IPS-20b (cell line): ENCODE results near the gene FRMD4A.

Experiments
- H3K27ac ChIP-seq: one replicate; pipeline ENCODE4 v1.5.1; 2013; ENCODE audit warnings: low read length
- H3K27me3 ChIP-seq: 2 replicates; pipeline ENCODE4 v1.6.1; 2013; ENCODE audit warnings: mild to moderate bottlenecking, low read length, inconsistent platforms; ENCODE audit not compliant: insufficient read depth
- H3K36me3 ChIP-seq: 2 replicates; pipeline ENCODE4 v1.6.1; 2013; ENCODE audit warnings: low read depth, mild to moderate bottlenecking, inconsistent platforms, low read length, moderate library complexity; ENCODE audit not compliant: insufficient read depth
- H3K4me1 ChIP-seq: 2 replicates; pipeline ENCODE4 v1.6.1; 2013; ENCODE audit warnings: mild to moderate bottlenecking, control low read depth, inconsistent platforms, low read length, moderate library complexity; ENCODE audit not compliant: insufficient read depth
- H3K4me3 ChIP-seq: 2 replicates; pipeline ENCODE4 v1.5.1; 2013; ENCODE audit warnings: mild to moderate bottlenecking, low read length, inconsistent platforms
- H3K9ac ChIP-seq: 2 replicates; pipeline ENCODE4 v1.6.1; 2013; ENCODE audit warnings: low read depth, mild to moderate bottlenecking, inconsistent platforms, low read length, moderate library complexity
- H3K9me3 ChIP-seq: 2 replicates; pipeline ENCODE4 v1.6.1; 2013; ENCODE audit warnings: mild to moderate bottlenecking, low read depth, low read length, inconsistent platforms; ENCODE audit not compliant: insufficient read depth

The FRMD4A gene

DNA sequence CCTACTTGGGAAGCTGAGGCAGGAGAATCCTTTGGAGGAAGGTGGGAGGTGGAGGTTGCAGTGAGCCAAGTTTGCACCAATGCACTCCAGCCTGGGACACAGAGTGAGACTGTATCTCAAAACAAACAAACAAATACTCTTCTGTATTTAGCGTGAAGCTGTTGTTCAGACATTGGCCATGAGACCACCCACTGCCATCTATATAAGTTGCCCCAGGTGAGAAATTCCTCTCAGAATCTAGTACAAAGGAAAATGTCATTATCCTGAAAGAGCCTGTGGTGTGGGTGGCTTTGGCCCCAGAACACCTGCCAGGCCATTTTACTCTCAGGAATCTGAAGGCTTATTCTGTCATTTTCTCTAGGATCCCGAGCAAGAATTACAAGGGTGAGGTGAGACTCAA, 4.0 kb upstream of the FRMD4A start:
- H3K9ac ChIP-seq, result no peak overlapping the region
- H3K36me3 ChIP-seq, result no peaks in the 10 kb centered on the region
- no peak overlapping the region for H3K27ac ChIP-seq
- H3K4me1 ChIP-seq, result peaks cover 10% of the 10 kb centered on the region; the same call in 1 of the 2 replicates
- peaks cover 7% of the 10 kb centered on the region; the same call in 1 of the 2 replicates for H3K27me3 ChIP-seq
- H3K9me3 ChIP-seq, result no peaks in the 10 kb centered on the region
- H3K4me3 ChIP-seq, result no peak overlapping the region

DNA sequence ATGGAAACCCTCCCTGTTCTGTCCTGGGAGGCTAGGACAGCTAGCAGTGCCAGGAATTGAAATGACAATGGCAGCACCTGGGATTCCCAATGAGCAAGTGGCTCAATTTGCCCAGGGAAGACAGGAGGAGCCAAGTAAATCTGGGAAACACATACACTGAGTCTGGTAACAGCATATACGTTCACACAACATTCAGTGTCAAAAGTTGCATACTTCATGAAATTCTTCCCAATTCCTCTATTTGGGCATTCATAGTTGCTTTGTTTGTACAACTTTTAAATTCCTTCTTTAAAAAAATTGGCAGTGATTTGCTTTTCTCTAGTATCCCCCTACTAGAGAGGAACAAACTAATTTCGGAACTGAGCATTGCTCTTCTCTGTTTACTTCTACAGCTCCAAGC, 2.9 kb upstream of the FRMD4A start:
- Histone ChIP-seq H3K27ac (no peak overlapping the region), H3K9me3 (no peaks in the 10 kb centered on the region), H3K36me3 (no peaks in the 10 kb centered on the region), H3K4me1 (peaks cover 21% of the 10 kb centered on the region), H3K4me3 (no peak overlapping the region), H3K27me3 (peaks cover 7% of the 10 kb centered on the region; the same call in 1 of the 2 replicates), H3K9ac (no peak overlapping the region)

DNA sequence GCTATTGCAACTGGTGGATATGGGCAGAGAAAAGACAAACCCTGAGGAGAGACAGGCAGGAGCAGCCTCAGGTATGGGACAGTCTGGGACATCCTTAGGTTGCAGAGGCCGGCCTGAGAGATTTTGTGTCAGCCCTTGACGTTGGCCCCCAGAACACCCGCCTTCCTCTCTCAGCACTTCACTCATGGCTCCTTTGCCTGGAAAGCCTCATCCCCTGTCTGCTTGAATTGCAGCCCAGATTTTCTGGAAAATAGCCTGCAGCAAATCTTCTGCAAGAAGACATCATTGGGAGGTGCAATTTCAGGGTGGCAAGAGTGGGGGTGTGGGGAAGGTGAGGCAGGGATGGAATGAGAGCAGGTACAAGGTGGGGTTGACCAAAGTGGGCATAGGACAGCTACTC, 2.2 kb upstream of the FRMD4A start:
- Histone ChIP-seq H3K36me3 (no peaks in the 10 kb centered on the region), H3K9me3 (no peaks in the 10 kb centered on the region), H3K9ac (no peak overlapping the region), H3K4me3 (no peak overlapping the region), H3K27me3 (peaks cover 7% of the 10 kb centered on the region; the same call in 1 of the 2 replicates), H3K27ac (no peak overlapping the region), H3K4me1 (peaks cover 22% of the 10 kb centered on the region)

DNA sequence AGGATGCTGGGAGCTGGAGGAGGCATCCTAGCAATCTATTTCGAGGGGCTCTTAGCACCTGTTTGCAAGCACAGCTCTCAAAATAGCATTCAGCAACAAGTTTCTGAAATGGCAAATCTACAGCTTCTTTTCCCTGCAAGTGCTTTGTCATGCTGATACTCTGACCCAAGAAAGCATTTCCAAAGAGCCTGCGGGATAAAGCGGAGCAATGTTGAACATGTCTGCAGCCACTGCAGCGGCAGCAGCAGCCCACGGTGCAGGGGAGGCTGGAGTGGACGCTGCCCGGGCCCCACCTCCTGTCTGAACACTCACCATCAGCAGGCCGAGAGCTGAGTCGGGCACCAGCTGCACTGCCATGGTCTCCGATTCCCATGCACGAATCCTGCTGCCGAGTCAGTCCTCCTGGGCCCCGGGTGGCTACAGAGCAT, 964 bp downstream of the FRMD4A start:
- H3K4me1 ChIP-seq, result peaks cover 22% of the 10 kb centered on the region
- no peaks in the 10 kb centered on the region for H3K9me3 ChIP-seq
- H3K27me3 ChIP-seq, result peaks cover 7% of the 10 kb centered on the region; the same call in 1 of the 2 replicates
- H3K4me3 ChIP-seq, result peak overlapping the region; percentile 23; the same call in 1 of the 2 replicates
- no peaks in the 10 kb centered on the region for H3K36me3 ChIP-seq
- H3K9ac ChIP-seq, result no peak overlapping the region
- H3K27ac ChIP-seq, result no peak overlapping the region

DNA sequence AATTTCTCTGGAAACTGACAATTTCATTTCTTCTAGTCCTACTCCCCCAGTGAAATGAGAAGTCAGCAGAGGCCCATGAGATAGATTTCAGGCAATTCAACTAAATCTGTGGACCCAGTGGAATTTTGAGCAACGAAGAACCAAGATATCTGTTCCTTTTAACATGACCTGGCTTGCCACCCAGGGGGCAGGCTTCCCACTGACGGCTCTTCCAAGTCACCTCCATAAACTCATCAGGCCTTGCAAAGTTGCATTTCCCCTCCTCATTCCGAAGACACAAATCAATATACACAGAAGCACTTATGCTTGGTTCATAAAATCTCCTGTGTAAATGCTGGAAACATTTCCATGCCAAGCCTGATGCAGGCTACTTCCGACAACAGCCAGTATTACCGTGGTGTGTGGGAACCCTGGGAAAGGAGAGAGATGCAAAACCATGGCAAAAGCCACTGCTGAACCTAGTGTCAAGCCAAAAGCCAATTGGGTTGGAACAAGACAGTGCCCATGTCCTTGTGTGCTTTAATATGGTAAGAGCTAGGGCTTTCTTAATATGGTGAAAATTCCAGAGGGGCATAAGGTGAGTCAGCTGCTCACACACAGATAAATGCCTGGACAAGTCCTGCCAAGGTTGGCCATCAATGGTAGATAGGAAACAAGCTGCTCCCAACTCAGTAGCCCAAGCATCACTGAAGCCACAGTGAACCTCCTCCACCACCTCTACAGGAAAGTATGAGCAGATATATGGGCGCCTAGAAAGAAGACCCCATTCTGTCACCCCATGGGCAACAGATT, 1.6 kb downstream of the FRMD4A start:
- peaks cover 7% of the 10 kb centered on the region; the same call in 1 of the 2 replicates for H3K27me3 ChIP-seq
- H3K9ac ChIP-seq, result no peak overlapping the region
- peak overlapping the region; percentile 23; the same call in 1 of the 2 replicates for H3K4me3 ChIP-seq
- H3K9me3 ChIP-seq, result no peaks in the 10 kb centered on the region
- H3K27ac ChIP-seq, result no peak overlapping the region
- H3K4me1 ChIP-seq, result peaks cover 22% of the 10 kb centered on the region
- no peaks in the 10 kb centered on the region for H3K36me3 ChIP-seq

DNA sequence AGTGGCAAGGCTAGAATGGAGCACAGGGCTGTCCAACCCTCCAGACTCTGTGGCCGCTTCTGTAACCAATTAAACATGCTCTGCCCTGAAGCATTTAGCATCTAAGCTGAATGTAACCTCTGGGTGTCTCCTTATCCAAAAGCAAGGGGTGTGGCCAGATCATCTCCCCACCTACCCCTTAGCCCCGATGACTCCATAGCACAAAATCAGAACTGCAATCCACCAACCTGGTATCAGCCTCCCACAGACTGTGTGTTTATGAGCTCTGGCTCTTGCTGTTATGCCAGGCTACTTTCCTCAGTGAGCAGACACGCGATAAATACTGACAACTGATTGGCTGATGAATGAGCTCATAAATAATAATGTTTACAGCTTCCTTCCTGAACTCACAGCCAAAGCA, 3.2 kb downstream of the FRMD4A start:
- Histone ChIP-seq H3K9ac (no peak overlapping the region), H3K27me3 (peaks cover 7% of the 10 kb centered on the region; the same call in 1 of the 2 replicates), H3K4me3 (no peak overlapping the region), H3K9me3 (no peaks in the 10 kb centered on the region), H3K4me1 (peaks cover 22% of the 10 kb centered on the region), H3K27ac (no peak overlapping the region), H3K36me3 (no peaks in the 10 kb centered on the region)

DNA sequence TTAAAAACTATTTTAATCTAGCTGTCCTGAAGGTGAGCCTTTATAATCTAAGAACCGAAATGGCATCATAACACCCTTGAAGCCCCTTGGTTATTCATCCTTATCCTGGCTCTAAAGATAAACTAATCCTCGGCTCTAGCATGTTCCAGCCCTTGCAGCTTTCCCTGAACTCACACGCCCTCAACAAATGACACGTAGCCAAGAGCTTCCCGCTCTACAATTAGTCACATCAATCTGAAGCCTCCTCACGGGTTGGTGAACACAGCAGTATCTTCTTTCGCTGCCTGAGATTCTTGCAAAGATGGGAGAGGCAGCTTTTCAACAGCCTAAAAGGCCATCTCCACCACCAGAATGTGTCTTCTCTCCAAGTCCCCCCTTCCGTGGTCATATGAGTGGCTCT, 4.1 kb downstream of the FRMD4A start:
- H3K36me3 ChIP-seq, result no peaks in the 10 kb centered on the region
- no peak overlapping the region for H3K27ac ChIP-seq
- H3K9ac ChIP-seq, result no peak overlapping the region
- no peaks in the 10 kb centered on the region for H3K9me3 ChIP-seq
- peaks cover 22% of the 10 kb centered on the region for H3K4me1 ChIP-seq
- peaks cover 7% of the 10 kb centered on the region; the same call in 1 of the 2 replicates for H3K27me3 ChIP-seq
- H3K4me3 ChIP-seq, result no peak overlapping the region

DNA sequence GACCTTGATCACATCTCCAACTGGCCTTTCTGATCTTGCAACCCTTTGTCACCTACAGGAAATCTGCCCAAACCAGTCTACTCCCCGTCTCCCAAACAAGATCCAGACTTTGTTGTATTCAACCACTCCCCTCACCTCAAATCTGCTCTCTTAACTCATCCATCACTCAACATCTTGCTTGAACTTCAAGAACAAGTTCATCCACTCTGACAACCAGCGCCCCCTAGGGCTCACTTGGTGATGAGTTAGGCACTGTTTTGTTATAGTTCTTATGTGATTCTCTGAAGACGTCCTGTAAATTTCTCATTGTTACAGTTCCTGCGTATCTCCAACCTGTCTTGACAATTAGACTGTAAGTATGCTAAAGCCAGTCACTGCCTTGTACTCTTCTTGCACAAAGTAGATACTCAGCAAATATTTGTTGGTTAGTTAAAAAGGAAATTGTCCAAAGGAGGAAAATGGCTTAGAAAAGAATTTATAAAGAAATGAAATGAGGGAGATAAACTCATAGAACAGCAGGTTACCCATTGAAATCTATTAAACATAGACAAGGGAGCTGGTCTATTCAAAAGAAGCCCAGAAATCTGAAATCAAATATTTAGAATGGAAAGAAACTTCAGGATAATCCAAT, 5.3 kb downstream of the FRMD4A start:
- Histone ChIP-seq H3K4me3 (no peak overlapping the region), H3K27ac (no peak overlapping the region), H3K9me3 (no peaks in the 10 kb centered on the region), H3K36me3 (no peaks in the 10 kb centered on the region), H3K27me3 (peaks cover 3% of the 10 kb centered on the region; the same call in 1 of the 2 replicates), H3K9ac (no peak overlapping the region), H3K4me1 (peaks cover 17% of the 10 kb centered on the region)

DNA sequence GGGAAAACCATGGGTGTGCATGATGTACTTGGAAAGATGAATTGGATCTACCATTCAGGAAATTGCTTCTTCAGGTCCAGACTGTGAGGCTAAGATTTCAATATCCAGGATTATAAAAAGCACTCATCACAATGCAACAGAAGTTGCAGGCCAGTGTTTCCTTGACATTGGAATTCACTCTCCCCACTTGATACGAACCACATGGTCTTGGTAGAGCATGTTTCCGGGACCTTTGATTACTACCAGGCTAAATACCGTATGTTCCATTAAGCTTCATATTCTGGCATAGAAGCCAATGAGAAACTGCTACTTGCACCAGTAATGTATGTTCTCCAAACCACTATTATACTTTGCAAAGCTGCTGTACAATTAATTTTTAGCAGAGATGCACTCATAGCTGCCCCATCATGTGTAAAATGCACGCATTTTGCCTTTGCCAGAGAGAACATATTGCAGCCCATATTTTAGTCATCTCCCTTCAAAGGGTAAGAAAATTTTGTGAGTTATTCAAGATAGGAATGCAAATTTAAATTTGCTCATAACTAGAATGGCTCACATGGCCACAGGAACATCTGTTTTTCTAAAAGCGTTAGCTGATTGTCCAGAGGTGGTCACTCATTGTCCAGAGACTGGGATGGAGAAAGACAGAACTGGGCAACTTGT, 8.1 kb downstream of the FRMD4A start:
- Histone ChIP-seq H3K9me3 (no peaks in the 10 kb centered on the region), H3K27me3 (no peaks in the 10 kb centered on the region), H3K27ac (no peak overlapping the region), H3K36me3 (no peaks in the 10 kb centered on the region), H3K9ac (no peak overlapping the region), H3K4me1 (no peaks in the 10 kb centered on the region), H3K4me3 (no peak overlapping the region)

DNA sequence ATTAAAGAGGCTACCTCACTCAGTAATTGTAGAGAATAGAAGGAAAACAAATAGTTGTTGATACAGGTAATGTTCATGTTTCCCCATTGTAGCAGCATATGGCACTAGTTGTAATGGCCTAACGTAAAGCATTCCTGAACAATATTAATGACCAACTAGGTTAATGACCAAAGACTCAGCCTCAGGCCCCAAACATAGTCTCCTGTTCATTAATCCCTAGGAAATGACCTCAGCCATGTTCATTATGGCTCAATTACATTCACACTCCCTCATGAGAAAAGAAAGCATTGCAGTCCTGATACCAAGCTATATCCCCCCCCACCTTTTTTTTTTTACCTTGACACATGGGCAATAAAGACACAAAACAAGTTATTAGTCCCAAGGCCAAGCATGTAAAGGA, 12.7 kb downstream of the FRMD4A start:
- Histone ChIP-seq H3K36me3 (no peaks in the 10 kb centered on the region), H3K4me3 (no peak overlapping the region), H3K4me1 (no peaks in the 10 kb centered on the region), H3K27ac (no peak overlapping the region), H3K9ac (no peak overlapping the region), H3K9me3 (no peaks in the 10 kb centered on the region), H3K27me3 (no peaks in the 10 kb centered on the region)

DNA sequence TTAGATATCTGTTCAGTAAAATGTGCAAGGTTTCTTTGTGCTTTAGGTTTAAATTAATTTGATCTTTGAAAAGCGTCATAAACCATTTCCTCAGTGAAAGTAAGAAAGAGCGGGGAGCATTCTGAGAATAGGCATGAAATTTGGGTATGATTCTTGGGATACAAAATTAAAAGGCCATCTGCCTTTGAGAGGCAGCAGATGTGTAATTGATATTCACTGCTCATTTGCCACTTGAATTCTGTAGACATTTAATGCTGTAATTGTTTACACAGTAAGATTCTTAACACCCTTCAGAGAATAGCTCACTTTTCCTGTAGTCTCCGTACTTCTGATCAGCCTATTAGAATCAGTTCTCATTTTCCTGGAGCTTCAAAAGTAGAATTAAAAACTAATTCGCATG, 18.7 kb downstream of the FRMD4A start:
- no peaks in the 10 kb centered on the region for H3K9me3 ChIP-seq
- no peak overlapping the region for H3K4me3 ChIP-seq
- no peaks in the 10 kb centered on the region for H3K4me1 ChIP-seq
- H3K27me3 ChIP-seq, result no peaks in the 10 kb centered on the region
- no peaks in the 10 kb centered on the region for H3K36me3 ChIP-seq
- H3K27ac ChIP-seq, result no peak overlapping the region
- no peak overlapping the region for H3K9ac ChIP-seq
